A549 (cell line): ENCODE results near the gene ARHGEF18. TPM values are rescaled to one million over a fixed set of nuclear protein-coding genes. Genes with fewer than 3 reads are reported as not detected.
A peak's percentile ranks its signal among the peaks of the same experiment; 100 is the strongest.

Experiments used
- ATAC-seq, 2 experiments: fragments of 200-7000 bp in 1 of 2; fragments of >200 bp in 1 of 2; cut with Nextera tagmentation in 1 of 2; cut with Tn5 transposase in 1 of 2; 3 replicates each; pipeline versions ENCODE4 v1.8.0 to v1.9.1; 2018 to 2020; ENCODE audit warnings: mild to moderate bottlenecking in 1 of 2, moderate library complexity in 1 of 2
- CTCF ChIA-PET: fragments of 300-600 bp; sonication (Branson Sonifier 250); formaldehyde crosslinking; extraction: SDS; loops from one replicate; lab custom pipeline; 2021; ENCODE audit warnings: antibody characterized with exemption, inconsistent platforms; lab: Yijun Ruan, JAX
- POLR2A ChIA-PET: fragments of 350-600 bp; formaldehyde crosslinking; extraction: SDS; loops from one replicate; lab custom pipeline; 2021; ENCODE audit warnings: antibody characterized with exemption, inconsistent platforms; lab: Yijun Ruan, JAX
- DNase-seq, 2 experiments: peaks; one replicate each; pipeline versions ENCODE4 v3.0.0 to v3.0.0-alpha.2; 2011 to 2016; ENCODE audit warnings: low read depth in 1 of 2, low spot score in 1 of 2
- FAIRE-seq: peaks from 2 replicates; lab custom pipeline; 2011; peaks lifted over from hg19 to GRCh38; lab: Jason Lieb, UNC
- H3K27ac ChIP-seq, 2 experiments: fragments of >200 bp; sonication (Bioruptor Twin); formaldehyde crosslinking; 3 replicates each; pipeline ENCODE4 v1.5.1; 2016 to 2017
- H3K4me1 ChIP-seq: fragments of >200 bp; sonication (Bioruptor Twin); formaldehyde crosslinking; 3 replicates; pipeline ENCODE4 v1.6.1; 2016
- H3K4me2 ChIP-seq: fragments of >200 bp; sonication (Bioruptor Twin); formaldehyde crosslinking; 3 replicates; pipeline ENCODE4 v1.6.1; 2016
- H3K4me3 ChIP-seq: fragments of >200 bp; sonication (Bioruptor Twin); formaldehyde crosslinking; 3 replicates; pipeline ENCODE4 v1.5.1; 2016
- H3K9me3 ChIP-seq: fragments of >200 bp; sonication (Bioruptor Twin); formaldehyde crosslinking; 3 replicates; pipeline ENCODE4 v1.6.1; 2016
- BHLHE40 ChIP-seq: IDR thresholded peaks from 2 replicates; pipeline ENCODE4 v1.6.1; 2012; ENCODE audit warnings: low read depth, low read length, inconsistent platforms
- CBX8 ChIP-seq: fragments of 200-600 bp; sonication (generic); IDR thresholded peaks from 2 replicates; pipeline ENCODE4 v1.6.1; 2016
- CHD4 ChIP-seq: fragments of 200-600 bp; sonication (generic); IDR thresholded peaks from 2 replicates; pipeline ENCODE4 v1.6.1; 2016; ENCODE audit warnings: antibody characterized with exemption, mild to moderate bottlenecking, borderline replicate concordance
- EHMT2 ChIP-seq: fragments of 200-600 bp; sonication (generic); IDR thresholded peaks from 2 replicates; pipeline ENCODE4 v1.6.1; 2016; ENCODE audit warnings: antibody characterized with exemption, low read depth, mild to moderate bottlenecking, moderate library complexity
- EP300 ChIP-seq, 2 experiments: fragments of >200 bp; sonication (Bioruptor Twin); formaldehyde crosslinking; IDR thresholded peaks; 2 replicates in 1 of 2; 3 replicates in 1 of 2; pipeline ENCODE4 v1.6.1; 2016 to 2017
- HOXB13 ChIP-seq: fragments of 250-450 bp; sonication (Bioruptor Pico); IDR thresholded peaks from 2 replicates; pipeline ENCODE4 v1.5.0; 2020; ENCODE audit warnings: low read depth, mild to moderate bottlenecking, moderate library complexity
- JUN ChIP-seq, 2 experiments: fragments of >200 bp; sonication (Bioruptor Twin); formaldehyde crosslinking; IDR thresholded peaks; 2 replicates in 1 of 2; 3 replicates in 1 of 2; pipeline ENCODE4 v1.6.1; 2016 to 2017
- JUNB ChIP-seq: fragments of >200 bp; sonication (Bioruptor Twin); formaldehyde crosslinking; IDR thresholded peaks from 2 replicates; pipeline ENCODE4 v1.6.1; 2016
- KDM1A ChIP-seq: fragments of 200-600 bp; sonication (generic); IDR thresholded peaks from 2 replicates; pipeline ENCODE4 v1.6.1; 2016; ENCODE audit warnings: low read depth, mild to moderate bottlenecking
- NR3C1 ChIP-seq: fragments of >200 bp; sonication (Bioruptor Twin); formaldehyde crosslinking; IDR thresholded peaks from 3 replicates; pipeline ENCODE4 v1.6.1; 2017
- PHF8 ChIP-seq: fragments of 200-600 bp; sonication (generic); IDR thresholded peaks from 2 replicates; pipeline ENCODE4 v1.6.1; 2016; ENCODE audit warnings: low read depth, mild to moderate bottlenecking, antibody characterized with exemption, moderate library complexity, borderline replicate concordance
- POLR2AphosphoS2 ChIP-seq: conservative IDR thresholded peaks from 2 replicates; pipeline ENCODE4 v1.6.1; 2012; ENCODE audit warnings: low read length, improper control_type of control experiment, inconsistent platforms
- RAD21 ChIP-seq, 2 experiments: fragments of >200 bp in 1 of 2; sonication (Bioruptor Twin) in 1 of 2; formaldehyde crosslinking in 1 of 2; IDR thresholded peaks in 1 of 2; conservative IDR thresholded peaks in 1 of 2; 2 replicates in 1 of 2; 3 replicates in 1 of 2; pipeline ENCODE4 v1.6.1; 2012 to 2018; ENCODE audit warnings: inconsistent platforms in 1 of 2
- TFCP2L1 ChIP-seq: fragments of 250-450 bp; sonication (Bioruptor Pico); IDR thresholded peaks from 2 replicates; pipeline ENCODE4 v1.5.0; 2021; ENCODE audit warnings: mild to moderate bottlenecking
- TP53 ChIP-seq: fragments of 250-450 bp; sonication (Bioruptor Pico); IDR thresholded peaks from 2 replicates; pipeline ENCODE4 v1.5.0; 2021; ENCODE audit warnings: mild to moderate bottlenecking, moderate library complexity
- ZFP36 ChIP-seq: fragments of 450-650 bp; IDR thresholded peaks from 2 replicates; pipeline ENCODE4 v1.6.1; 2014; ENCODE audit warnings: borderline replicate concordance; ENCODE audit not compliant: partially characterized antibody
- WGBS: methylation state at CpG from one replicate; pipeline ENCODE4 v1.1.6; 2017; ENCODE audit errors: missing lambda C conversion rate; 5-methylcytosine and 5-hydroxymethylcytosine counted together
- polyA plus RNA-seq, 4 experiments: library from polyadenylated mRNA; depleted of rRNA in 3 of 4; stranded (reverse); fragments of >200 nt; fragmentation: RNase III in 1 of 4; extraction: RNeasy Plus Mini Kit Qiagen cat#74134 plus additional on column Dnase treatment in 1 of 4; gene quantifications; 2 replicates in 3 of 4; 3 replicates in 1 of 4; pipeline ENCODE4 v1.2.3, GENCODE V29; 2011 to 2017
- TF ChIP-seq, protein P1 (sequence below): fragments of 200-600 bp; sonication (generic); IDR thresholded peaks from 2 replicates; pipeline ENCODE4 v1.6.1; 2016; ENCODE audit warnings: antibody characterized with exemption, mild to moderate bottlenecking, moderate library complexity
- TF ChIP-seq, protein P2 (sequence below): fragments of 450-650 bp; IDR thresholded peaks from 2 replicates; pipeline ENCODE4 v1.6.1; 2014; ENCODE audit warnings: antibody characterized with exemption
- TF ChIP-seq, protein P3 (sequence below): fragments of >200 bp; sonication (Bioruptor Twin); formaldehyde crosslinking; IDR thresholded peaks from 2 replicates; pipeline ENCODE4 v1.6.1; 2016
- TF ChIP-seq, protein P4 (sequence below): IDR thresholded peaks from 2 replicates; pipeline ENCODE4 v1.6.1; 2012; ENCODE audit warnings: low read depth, borderline replicate concordance
- TF ChIP-seq, protein P5 (sequence below): IDR thresholded peaks from 2 replicates; pipeline ENCODE4 v1.6.1; 2012

Gene ARHGEF18
- polyA plus RNA-seq, 2 of the 4 experiments (the other 2 are of a cell fraction), result 7.4 to 20.7 TPM

DNA sequence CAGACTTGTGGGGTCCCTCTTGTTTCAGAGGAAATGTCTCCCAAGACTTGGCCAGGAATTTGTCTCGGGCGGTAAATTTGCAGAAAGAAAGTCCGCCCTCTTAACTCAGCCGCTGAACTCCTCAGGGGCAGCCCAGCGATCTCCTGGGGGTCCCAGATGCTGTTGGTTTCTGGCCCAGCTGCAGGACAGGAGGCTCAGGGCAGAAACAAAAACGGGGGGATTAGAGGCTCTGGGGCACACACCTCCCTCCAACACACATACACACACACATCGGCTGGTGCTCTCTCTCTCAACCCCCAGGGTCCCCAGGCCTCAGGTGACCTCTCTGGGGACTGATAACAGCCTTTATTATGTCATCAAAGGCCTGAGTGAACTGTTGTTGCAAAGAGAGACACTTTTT is 7.1 kb downstream of the ARHGEF18 start:
- POLR2A ChIA-PET, result interaction anchor here (1.5 kb wide), 1 partner anchor 256 kb away, joined by 3 read pairs; no protein-coding TSS in a partner anchor
- Histone ChIP-seq H3K27ac (no peak overlapping the region), H3K4me1 (no peaks in the 10 kb centered on the region), H3K4me3 (no peak overlapping the region), H3K9me3 (peaks cover 5% of the 10 kb centered on the region; the same call in 1 of the 3 replicates), H3K4me2 (no peak overlapping the region)
- no peak for FAIRE-seq
- 71% methylated on average over 7 of the region's 7 CpGs for WGBS
- TF ChIP-seq EP300 (IDR thresholded peaks at IDR 0.05) (no peak), TP53 (CRISPR knock-in tag) (no peak), JUNB (no peak), POLR2AphosphoS2 (no peak), CHD4 (no peak), RAD21 (conservative IDR thresholded peaks at IDR 0.05 in 1 of 2, IDR thresholded peaks at IDR 0.05 in 1 of 2) (no peak), EHMT2 (no peak), KDM1A (no peak)
- TF ChIP-seq, protein P1, sequence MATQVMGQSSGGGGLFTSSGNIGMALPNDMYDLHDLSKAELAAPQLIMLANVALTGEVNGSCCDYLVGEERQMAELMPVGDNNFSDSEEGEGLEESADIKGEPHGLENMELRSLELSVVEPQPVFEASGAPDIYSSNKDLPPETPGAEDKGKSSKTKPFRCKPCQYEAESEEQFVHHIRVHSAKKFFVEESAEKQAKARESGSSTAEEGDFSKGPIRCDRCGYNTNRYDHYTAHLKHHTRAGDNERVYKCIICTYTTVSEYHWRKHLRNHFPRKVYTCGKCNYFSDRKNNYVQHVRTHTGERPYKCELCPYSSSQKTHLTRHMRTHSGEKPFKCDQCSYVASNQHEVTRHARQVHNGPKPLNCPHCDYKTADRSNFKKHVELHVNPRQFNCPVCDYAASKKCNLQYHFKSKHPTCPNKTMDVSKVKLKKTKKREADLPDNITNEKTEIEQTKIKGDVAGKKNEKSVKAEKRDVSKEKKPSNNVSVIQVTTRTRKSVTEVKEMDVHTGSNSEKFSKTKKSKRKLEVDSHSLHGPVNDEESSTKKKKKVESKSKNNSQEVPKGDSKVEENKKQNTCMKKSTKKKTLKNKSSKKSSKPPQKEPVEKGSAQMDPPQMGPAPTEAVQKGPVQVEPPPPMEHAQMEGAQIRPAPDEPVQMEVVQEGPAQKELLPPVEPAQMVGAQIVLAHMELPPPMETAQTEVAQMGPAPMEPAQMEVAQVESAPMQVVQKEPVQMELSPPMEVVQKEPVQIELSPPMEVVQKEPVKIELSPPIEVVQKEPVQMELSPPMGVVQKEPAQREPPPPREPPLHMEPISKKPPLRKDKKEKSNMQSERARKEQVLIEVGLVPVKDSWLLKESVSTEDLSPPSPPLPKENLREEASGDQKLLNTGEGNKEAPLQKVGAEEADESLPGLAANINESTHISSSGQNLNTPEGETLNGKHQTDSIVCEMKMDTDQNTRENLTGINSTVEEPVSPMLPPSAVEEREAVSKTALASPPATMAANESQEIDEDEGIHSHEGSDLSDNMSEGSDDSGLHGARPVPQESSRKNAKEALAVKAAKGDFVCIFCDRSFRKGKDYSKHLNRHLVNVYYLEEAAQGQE, result no peak
- TF ChIP-seq, protein P2, sequence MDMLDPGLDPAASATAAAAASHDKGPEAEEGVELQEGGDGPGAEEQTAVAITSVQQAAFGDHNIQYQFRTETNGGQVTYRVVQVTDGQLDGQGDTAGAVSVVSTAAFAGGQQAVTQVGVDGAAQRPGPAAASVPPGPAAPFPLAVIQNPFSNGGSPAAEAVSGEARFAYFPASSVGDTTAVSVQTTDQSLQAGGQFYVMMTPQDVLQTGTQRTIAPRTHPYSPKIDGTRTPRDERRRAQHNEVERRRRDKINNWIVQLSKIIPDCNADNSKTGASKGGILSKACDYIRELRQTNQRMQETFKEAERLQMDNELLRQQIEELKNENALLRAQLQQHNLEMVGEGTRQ, result no peak
- no peak for DNase-seq
- CTCF ChIA-PET, result interaction anchor here (0.7 to 3.1 kb wide), 9 partner anchors 11 to 446 kb away, joined by 3 to 27 read pairs (median 6); partner anchors contain the start of gene MCOLN1
- ATAC-seq, result no peak

DNA sequence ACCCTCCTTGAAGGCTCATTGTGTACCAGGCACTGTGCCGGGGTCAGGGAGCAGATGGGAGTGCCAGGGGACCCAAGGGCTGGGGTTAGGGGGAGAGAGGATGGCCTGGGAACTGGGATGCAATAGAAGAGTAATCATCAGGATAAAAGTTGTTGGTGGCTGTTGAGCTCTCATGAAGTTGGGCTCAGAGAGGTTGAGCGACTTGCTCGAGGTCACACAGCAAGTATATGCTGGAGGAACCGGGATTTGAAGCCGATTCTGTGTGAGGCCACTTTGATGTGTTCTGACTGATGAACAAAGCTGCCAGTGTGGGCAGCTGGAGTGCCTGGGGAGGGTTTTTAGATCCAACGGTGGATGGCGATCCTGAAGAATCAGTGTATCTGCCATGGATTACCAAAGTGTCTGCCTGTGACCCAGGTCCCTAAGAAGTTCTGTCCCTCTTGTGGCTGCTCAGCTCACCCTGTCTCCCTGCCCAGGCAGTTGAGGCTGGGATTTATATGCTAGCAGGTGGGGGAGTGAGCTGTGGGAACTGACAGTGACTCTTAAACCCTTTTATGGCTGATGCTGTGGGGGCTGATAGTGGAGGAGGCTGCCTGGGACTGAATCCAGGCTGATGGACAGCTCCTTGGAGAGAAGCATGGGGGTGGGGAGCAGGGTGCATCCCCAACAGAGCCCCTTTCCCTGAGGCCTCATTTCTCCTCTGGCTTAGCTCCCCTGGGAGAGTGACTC is 8.3 kb downstream of the ARHGEF18 start:
- no peak for FAIRE-seq
- Histone ChIP-seq H3K9me3 (peaks cover 1% of the 10 kb centered on the region; the same call in 1 of the 3 replicates), H3K4me3 (no peak overlapping the region), H3K4me1 (no peaks in the 10 kb centered on the region), H3K27ac (no peak overlapping the region), H3K4me2 (no peak overlapping the region)
- no peak for DNase-seq
- TF ChIP-seq, protein P3, sequence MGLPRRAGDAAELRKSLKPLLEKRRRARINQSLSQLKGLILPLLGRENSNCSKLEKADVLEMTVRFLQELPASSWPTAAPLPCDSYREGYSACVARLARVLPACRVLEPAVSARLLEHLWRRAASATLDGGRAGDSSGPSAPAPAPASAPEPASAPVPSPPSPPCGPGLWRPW, result no peak
- TF ChIP-seq ZFP36, result peak; percentile 20
- no peak for ATAC-seq
- WGBS, result 43% methylated on average over 6 of the region's 7 CpGs
- POLR2A ChIA-PET, result interaction anchor here (1.5 kb wide), 1 partner anchor 258 kb away, joined by 3 read pairs; no protein-coding TSS in a partner anchor
- CTCF ChIA-PET, result interaction anchor here (0.6 to 1.2 kb wide), 3 partner anchors 27 to 443 kb away, joined by 3 to 6 read pairs (median 3); no protein-coding TSS in a partner anchor

DNA sequence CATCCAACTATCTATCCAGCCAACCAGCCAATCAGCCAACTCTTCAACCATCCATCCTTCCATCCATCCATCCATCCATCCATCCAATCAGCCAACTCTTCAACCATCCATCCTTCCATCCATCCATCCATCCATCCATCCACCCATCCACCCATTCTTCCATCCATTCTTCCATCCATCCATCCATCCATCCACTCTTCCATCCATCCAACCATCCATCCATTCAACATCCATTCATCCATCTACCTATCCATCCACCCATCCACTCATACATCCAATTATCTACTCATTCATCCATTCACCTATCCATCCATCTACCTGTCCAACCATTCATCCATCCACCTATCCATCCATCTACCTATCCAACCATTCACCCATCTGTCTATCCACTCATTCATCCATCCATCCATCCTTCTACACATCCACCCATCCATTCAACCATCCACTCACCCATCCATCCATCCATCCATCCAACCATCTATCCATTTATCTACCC is 9.4 kb downstream of the ARHGEF18 start:
- H3K9me3 ChIP-seq, result no peaks in the 10 kb centered on the region
- CTCF ChIA-PET, result interaction anchor here (1.2 kb wide), 1 partner anchor 441 kb away, joined by 6 read pairs; no protein-coding TSS in a partner anchor
- H3K4me2 ChIP-seq, result no peak overlapping the region
- ATAC-seq, result no peak
- POLR2A ChIA-PET, result no interaction called here
- H3K4me1 ChIP-seq, result no peaks in the 10 kb centered on the region
- no peak overlapping the region for H3K27ac ChIP-seq
- FAIRE-seq, result no peak
- H3K4me3 ChIP-seq, result no peak overlapping the region
- DNase-seq, result no peak
- no peak for TF ChIP-seq TFCP2L1 (CRISPR knock-in tag)
- TF ChIP-seq PHF8, result no peak
- no peak for TF ChIP-seq HOXB13 (CRISPR knock-in tag)
- TF ChIP-seq RAD21 (conservative IDR thresholded peaks at IDR 0.05 in 1 of 2, IDR thresholded peaks at IDR 0.05 in 1 of 2), result no peak
- no peak for TF ChIP-seq BHLHE40
- no peak for TF ChIP-seq NR3C1
- TF ChIP-seq, protein P1, result no peak
- TF ChIP-seq, protein P4, sequence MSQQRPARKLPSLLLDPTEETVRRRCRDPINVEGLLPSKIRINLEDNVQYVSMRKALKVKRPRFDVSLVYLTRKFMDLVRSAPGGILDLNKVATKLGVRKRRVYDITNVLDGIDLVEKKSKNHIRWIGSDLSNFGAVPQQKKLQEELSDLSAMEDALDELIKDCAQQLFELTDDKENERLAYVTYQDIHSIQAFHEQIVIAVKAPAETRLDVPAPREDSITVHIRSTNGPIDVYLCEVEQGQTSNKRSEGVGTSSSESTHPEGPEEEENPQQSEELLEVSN, result no peak
- TF ChIP-seq, protein P5, sequence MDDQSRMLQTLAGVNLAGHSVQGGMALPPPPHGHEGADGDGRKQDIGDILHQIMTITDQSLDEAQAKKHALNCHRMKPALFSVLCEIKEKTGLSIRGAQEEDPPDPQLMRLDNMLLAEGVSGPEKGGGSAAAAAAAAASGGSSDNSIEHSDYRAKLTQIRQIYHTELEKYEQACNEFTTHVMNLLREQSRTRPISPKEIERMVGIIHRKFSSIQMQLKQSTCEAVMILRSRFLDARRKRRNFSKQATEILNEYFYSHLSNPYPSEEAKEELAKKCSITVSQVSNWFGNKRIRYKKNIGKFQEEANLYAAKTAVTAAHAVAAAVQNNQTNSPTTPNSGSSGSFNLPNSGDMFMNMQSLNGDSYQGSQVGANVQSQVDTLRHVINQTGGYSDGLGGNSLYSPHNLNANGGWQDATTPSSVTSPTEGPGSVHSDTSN, result no peak
- no peak for TF ChIP-seq CBX8
- TF ChIP-seq JUN (IDR thresholded peaks at IDR 0.05), result no peak
